ENCODE measurements around the gene ITGAV. TPM values are rescaled to one million over a fixed set of nuclear protein-coding genes. Genes with fewer than 3 reads are reported as not detected.

ITGAV gene
- 61.0 and 65.5 TPM in 2 replicates for total RNA-seq

GRCh38 chr2:186589612-186590349, at the start of gene ITGAV:
Gene ITGAV, plus strand, starts transcription at chr2:186590056. Its CDS starts 283 bp downstream, at chr2:186590339.

Other genes starting within 250 kb of the ITGAV start
- 58.3 and 64.8 TPM in 2 replicates for gene ZC3H15, start 103.8 kb upstream of the ITGAV start, total RNA-seq
- gene FAM171B, start 104.0 kb downstream of the ITGAV start, total RNA-seq, result 1.8 and 2.3 TPM in 2 replicates